Middle frontal gyrus (tissue), 1 donor: ENCODE measurements around the gene CLMN.

Source experiments
- DNase-seq: peaks from one replicate; pipeline ENCODE4 v3.0.0-alpha.2; 2015; ENCODE audit warnings: low spot score; ENCODE audit errors: extremely low spot score

The CLMN gene, protein sequence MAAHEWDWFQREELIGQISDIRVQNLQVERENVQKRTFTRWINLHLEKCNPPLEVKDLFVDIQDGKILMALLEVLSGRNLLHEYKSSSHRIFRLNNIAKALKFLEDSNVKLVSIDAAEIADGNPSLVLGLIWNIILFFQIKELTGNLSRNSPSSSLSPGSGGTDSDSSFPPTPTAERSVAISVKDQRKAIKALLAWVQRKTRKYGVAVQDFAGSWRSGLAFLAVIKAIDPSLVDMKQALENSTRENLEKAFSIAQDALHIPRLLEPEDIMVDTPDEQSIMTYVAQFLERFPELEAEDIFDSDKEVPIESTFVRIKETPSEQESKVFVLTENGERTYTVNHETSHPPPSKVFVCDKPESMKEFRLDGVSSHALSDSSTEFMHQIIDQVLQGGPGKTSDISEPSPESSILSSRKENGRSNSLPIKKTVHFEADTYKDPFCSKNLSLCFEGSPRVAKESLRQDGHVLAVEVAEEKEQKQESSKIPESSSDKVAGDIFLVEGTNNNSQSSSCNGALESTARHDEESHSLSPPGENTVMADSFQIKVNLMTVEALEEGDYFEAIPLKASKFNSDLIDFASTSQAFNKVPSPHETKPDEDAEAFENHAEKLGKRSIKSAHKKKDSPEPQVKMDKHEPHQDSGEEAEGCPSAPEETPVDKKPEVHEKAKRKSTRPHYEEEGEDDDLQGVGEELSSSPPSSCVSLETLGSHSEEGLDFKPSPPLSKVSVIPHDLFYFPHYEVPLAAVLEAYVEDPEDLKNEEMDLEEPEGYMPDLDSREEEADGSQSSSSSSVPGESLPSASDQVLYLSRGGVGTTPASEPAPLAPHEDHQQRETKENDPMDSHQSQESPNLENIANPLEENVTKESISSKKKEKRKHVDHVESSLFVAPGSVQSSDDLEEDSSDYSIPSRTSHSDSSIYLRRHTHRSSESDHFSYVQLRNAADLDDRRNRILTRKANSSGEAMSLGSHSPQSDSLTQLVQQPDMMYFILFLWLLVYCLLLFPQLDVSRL

DNA sequence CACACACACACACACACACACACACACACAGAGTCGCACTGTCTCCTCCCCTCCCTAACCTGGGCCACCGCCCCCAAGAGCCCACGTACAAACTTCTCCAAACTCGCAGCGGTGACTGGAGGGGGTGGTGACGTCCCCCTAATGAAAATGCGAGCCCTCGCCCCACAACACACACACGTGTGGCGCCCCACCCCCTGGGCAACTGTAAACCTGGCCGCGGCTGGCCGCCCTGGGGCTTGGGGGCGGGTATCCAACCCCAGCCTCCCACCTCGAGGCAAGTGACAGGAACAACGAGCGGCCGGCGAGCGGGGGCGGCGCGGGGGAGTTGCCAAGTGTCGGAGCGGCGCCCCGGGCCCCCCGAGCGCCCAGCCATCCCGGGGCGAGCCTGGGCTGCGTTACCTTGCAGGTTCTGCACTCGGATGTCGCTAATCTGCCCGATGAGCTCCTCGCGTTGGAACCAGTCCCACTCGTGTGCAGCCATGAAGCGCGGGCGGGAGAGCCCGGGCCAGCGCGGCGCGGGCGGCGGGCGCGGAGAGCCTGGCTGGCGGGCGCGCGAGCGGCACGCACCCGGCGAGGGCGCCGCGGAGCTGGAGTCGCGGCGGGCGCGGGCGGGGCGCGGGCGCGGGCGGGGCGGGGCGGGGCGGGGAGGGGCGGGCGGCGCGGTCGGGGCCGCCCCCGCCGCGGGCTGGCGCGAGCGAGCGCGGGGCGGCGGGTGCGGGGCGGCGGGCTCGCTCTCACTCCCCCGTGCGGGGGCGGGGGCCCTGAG is at the start of gene CLMN:
Gene CLMN (minus strand): TSS at position 597 of the 766 bp plus-strand sequence. CDS start 116 bp downstream, at position 481.
- no peak for DNase-seq

DNA sequence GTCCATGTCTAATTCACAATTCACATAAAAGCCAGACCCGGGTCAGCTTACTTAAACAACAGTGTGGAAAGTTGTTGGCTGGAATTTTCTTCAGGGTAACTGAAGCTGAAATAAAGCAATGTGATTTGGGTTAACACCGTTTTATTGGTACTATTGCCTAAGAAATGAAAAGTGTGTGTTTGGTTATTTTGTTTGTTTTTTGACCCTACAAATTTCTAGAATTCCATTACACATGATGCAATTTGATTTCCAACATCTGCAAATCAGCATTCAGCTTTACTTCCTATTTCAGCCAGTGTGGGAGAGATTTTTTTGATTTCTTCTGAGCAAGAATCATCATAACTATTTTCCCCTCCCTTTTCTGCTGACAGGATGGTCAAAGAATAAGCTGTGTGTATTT is 45.7 kb upstream of the CLMN start:
- DNase-seq = no peak

DNA sequence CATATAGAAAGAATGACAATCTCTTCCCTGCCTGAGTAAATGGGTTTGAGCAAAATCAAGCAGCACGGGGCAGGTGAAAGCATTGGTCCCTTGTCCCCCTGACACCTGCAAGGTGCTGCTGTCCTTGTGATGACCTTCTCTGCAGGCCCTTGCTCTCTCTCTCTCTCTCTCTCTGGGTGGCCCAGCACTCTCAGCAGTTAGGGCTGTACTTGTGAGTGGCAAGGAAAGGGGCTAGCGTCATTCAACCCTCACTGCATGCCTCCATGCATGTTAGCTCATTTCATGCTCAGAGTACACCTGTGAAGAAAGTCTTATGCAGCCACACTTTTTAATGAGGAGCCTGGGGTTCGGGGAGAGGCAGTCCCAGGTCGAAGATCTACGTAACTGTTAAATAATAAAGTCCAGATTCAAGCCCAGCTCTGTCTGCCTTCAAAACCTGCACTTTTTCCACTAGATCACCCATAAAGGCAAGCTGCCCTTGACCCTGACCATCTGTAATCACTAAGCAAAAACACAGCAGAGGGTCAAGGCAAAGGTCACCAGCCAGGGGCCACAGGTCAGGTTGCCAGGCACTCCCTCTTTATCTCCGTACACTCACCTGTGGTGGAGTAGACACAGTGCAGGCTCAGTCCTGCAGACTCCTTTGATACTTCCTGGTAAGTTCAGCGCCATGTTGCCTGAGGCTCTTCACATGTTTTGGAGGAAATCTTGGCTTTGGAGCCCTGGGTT is 44.9 kb upstream of the CLMN start:
- DNase-seq = no peak

DNA sequence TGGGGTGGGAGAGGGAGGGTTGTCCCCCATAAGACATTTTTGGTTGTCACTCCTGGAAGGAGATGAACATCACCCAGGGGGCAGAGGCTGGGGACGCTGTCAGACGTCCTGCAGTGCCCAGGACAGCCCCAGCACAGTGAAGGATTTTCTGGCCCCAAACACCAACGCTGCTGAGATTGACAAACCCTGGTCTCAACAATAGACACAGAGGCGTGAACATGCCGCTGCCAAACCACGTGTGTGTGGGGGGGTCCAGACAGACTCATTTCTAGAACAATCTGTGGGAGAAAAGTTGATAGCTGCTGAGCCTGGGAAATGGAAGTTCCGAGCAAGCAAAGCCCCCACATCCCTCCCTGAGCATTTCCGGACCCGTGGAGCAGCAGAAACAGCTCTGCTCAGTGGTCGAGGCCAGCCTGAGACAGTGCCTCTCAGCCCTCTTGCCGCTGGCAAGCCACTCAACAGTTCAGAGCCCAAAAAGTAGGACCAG is 43.8 kb upstream of the CLMN start:
- no peak for DNase-seq

DNA sequence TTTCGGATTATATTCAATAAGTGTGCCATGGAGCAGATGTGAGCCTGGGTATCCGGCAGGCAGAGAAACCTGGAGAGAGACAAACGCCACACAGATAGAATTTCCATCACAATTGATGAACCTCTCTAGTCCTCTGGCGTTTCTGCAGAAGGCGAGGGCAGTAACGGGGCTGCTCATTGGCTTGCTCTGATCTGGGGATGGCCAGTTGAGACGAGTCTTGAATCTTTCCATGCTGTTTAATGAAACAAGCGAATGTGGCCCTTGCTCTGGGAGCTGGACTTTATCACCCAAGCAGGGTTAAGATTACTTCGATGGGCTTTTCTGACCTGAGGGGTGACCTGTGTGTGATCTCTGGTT is 42.4 kb upstream of the CLMN start:
- no peak for DNase-seq

DNA sequence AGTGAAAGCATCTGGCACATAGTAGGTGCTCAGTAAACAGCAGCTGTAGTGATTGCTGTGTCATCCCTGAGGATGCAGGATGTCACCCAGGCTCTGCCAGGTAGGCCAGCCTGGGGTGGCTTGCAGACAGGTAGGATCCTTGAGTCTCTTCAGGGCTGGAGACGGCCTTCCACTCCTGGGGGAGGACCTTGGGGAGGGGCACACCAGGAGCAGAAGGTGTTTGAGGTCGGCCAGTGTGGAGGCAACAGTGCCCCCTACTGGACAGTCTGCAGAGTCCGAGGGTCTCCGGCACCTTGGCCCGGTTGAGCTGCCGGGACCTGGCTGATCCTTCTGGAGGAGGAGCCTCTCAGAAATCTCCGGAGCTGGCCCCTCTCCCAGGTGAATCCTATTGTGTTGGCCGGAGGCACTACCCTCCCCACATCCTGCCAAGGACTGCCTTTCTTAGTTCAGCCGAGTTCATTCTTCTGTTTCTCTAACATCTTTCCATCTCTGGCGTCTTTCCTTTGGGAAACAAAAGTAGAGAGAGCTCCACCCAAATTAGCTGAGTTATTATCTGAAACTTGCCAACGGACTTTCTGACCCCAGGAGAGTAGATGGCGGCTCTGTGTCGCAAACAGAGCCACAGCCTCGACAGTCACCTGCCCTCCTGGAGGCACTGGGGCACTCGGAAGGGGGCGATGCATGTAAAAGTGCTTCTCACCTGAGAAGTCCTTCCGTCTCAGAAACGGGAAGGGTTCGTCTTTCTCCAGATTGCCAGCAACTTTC is 41.8 kb upstream of the CLMN start:
- no peak for DNase-seq

DNA sequence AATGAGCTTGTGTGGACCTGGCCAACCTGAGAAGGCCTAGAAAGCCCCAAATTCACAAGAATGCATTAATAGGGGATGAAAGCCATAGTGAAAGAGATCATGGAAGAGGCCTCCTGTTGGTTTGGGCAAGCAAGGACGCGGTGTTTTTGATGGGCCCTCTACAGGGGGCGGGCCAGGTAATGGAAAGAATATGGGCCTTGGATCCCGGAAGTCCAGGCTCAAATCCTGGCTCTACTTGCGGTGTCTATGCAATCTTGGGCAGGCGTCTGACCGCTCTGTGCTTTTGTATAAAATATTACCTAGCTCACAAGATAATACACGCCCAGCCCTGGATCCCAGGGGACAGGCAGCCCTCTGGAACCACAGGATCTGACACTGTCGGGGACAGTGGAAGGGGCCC is 41.1 kb upstream of the CLMN start:
- DNase-seq = no peak

DNA sequence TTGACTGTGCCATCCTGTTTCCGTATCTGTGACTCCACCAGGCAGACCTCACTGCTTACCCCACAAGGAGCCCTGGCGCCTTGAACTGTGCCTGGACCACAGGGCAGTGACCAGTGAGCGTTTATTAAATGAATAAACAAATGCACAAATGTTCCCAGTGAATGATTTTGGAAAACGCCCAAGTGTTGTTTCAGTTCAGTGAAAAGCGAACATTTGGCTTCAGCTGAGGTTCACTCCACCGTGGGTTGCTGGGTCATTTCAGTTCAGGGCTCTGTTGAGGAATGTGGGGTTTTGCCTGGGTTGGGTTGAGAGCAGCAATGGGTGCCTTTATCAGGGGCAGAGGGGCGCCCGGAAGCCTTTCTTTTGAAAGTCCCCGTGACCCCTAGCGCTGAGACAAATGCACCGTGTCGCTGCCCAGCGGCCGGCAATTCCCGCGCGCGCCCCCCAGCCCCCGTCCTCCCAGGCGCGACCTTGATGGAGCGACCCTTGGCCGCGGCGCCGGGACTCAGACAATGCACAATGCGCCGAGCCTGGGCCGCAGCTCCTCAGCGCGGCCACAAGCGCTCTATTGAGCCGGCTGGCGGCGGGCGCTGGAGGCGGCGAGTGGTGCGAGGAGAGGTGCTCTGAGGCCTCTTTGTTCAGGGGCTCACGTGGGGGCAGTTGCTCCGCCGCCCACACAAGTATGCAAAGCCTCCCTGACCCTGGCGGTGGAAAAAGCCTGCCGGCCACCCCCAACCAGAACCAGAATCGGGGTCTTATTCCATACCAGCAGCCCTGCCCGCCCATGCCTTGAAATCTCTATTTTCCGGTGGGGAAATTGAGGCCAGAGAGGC is 40.5 kb upstream of the CLMN start:
- DNase-seq = peak; percentile 32

DNA sequence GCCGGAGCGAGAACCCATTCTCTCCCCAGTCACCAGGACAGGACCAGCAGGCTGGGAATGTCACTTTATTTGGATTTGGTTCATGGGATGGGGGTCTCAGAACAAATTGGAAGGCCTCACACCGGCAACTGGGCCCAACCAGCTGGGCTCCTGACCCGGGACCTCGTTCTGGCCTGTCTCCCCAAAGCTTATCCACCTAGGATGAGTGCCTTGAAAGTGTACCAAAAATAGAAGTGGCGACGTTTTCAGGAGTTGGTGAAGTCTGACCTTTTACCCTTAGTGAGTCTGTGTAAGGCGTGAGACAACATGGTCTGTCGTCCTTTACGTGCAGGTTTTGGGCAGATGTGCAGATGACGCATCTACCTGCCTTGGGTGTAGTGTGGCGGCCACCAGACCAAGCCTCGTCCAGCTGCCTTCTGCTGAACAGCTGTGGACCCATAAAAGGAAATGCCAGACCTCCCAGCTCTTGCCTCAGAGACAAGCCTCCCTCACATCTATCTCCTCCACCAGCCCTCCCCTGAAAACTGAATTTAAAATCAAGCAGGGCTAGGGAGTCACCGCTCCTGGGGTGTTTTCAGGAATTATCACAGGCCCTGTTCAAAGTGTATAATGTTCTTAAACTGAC is 36.6 kb upstream of the CLMN start:
- no peak for DNase-seq

DNA sequence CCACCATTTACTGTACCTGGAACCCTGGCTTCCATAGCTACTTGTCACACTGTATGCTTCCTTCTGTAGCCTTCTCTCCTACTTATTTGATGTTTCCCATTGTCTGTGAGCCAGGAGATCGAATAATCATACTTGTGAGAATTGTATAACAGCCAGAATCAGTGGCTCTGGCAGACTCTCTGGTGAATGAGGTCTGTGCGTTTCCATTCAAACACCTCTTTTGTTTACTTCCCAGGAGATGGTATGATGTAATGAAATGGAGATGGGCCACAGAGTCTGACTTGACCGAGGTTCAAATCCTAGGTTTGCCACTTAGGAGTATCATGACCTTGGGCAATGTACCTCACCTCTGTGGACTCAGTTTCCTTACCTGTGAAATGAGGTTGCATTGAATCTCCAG is 35.7 kb upstream of the CLMN start:
- DNase-seq = no peak

DNA sequence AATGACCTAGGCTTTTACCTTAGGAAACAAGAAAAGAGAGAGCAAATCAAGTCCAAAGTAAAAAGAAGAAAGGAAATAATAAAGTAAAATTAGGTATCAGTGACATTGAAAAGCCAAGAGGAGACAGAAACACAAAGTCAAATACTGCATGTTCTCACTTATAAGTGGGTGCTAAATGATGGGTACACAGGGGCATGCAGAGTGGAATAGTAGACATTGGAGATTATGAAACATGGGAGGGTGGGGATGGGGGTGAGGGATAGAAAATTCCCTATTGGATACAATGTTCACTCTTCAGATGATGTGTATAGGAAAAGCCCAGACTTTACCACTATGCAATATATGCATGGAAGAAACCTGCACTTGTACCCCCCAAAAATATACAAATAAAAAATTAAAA is 35.1 kb upstream of the CLMN start:
- no peak for DNase-seq

DNA sequence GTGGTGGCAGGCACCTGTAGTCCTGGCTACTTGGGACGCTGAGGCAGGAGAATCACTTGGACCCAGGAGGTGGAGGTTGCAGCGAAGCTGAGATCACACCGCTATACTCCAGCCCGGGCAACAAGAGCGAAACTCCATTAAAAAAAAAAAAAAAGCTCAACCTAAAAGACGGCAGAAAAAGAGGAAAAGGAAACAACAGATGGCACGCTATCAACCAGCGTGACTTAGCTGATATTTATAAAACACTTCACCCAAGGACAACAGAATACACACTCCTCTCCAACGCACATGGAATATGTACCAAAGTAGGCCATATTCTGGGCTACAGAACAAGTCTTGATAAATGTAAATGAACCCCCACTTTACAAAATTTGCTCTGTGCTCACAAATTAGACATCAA is 34.0 kb upstream of the CLMN start:
- DNase-seq = no peak

DNA sequence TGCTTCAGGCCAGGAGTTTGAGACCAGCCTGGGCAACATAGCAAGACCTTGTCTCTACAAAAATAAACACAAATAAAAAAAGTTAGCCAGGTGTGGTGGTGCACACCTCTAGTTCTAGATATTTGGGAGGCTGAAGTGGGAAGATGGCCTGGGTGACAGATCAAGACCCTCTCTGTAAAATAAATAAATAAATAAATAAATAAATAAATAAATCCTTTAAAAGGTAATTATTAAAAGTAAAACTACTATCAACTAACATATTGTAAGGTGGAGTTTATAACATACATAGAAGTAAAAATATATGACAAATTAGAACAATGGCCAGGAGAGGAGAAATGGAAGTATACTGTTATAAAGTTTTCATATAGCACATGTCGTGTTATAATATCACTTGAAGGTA is 33.3 kb upstream of the CLMN start:
- DNase-seq = no peak

DNA sequence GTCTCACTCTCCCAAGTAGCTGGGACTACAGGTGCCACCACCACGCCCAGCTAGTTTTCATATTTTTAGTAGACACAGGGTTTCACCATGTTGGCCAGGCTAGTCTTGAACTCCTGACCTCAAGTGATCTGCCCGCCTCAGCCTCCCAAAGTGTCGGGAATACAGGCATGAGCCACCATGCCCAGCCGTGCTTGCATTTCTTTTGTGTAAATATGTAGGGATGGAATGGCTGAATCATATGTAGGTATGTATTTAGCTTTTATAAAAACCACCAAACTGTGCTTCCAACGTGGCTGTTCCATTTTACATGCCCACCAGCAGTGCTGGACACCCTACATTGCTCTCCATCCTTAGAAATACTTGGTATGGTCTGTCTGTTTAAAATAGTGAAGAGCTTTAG is 32.8 kb upstream of the CLMN start:
- DNase-seq = no peak

DNA sequence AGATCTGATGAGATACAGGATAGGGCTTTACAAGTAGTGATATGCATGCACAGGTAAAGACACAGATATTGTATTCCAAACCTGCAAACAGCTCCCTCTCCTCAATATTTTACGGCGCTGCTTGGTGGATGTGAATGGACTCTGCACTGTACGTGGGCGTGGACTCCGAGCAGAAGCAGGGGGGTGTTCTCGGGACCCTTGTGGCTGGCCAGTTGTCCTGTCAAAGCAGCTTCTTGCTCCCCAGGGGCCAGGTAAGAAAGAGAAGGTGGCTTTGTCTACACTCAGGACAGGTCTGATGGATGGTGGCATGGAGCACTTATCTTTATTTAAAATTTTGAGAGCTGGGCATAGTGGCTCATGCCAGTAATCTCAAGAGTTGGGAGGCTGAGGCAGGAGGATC is 29.5 kb upstream of the CLMN start:
- DNase-seq = no peak

DNA sequence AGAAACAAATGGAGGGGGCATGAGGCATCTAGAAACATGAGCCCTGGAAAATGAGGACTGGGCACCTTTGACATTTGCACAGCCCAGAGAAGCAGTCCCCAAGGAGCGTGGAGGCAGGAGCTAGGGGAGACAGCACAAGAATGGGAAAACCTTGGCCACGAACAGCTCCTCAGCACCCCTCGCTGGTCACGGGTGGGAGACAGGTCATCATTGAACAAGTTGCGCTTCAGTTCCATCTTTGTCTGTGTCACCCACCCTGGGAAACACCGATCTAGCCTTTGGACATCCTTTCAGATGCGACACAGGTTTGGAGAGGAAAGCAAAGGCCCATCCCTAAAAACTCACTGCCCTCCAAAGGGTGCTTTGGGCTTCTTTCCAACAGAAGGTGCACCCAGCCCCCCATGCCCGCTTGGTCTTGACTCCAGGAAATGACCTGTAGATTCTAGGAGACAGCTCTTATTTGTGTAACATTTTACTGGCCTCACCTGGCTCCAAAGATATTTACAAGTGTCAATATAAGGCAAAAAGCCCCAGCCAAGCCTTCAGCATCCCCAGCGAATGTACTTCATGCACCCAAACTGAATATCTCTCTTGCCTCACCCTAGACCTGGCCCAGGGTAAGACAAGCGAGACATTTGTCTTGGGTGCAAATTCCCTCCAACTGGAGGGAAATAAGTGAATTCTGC is 28.8 kb upstream of the CLMN start:
- DNase-seq = no peak

DNA sequence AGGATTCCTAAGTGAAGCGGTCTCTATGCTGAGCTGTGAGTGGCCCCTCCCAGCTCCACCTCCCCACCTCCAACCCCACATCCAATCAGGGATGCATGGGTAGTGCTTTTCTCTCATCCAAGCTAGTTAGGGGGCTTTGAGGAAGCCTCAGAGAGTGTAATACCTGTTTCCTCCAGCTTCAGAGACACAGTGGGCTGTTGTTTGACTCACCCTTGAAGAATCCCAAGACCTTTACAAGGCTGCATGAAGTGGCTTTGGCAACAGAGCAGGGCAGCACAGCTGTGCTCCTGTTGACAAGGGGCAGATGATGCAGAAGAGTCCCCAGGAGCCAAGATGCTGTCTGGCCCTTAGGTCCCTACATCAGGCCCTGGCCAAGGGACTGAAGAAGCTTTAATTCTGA is 27.1 kb upstream of the CLMN start:
- no peak for DNase-seq

DNA sequence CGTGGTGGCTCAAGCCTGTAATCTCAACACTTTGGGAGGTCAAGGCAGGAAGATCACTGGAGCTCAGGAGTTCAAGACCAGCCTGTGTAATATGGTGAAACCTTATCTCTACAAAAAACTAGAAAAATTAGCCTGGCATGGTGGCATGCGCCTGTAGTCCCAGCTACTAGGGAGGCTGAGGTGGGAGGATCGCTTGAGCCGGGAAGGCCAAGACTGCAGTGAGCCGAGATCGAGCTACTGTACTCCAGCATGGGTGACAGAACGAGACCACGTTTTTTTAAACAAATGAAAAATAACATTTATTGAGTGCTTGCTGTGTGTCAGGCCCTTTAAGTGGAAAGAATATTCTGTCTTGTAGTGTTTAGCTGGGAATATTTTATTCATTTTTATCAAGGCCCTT is 26.6 kb upstream of the CLMN start:
- DNase-seq = no peak
